Sigmoid colon (tissue), 7 donors: ENCODE results near the gene TMEM185B. TPM values are rescaled to one million over a fixed set of nuclear protein-coding genes. Genes with fewer than 3 reads are reported as not detected.

Source experiments
- DNase-seq: peaks from one replicate; pipeline ENCODE4 v3.0.0-alpha.2; 2019
- H3K27ac ChIP-seq, 4 donors: fragments of 200-600 bp; sonication (generic); one replicate each; pipeline ENCODE4 v1.5.1; 2016 to 2019; ENCODE audit warnings: mild to moderate bottlenecking in 1 of 4
- H3K27me3 ChIP-seq, 3 donors: fragments of 200-600 bp; sonication (generic); one replicate each; pipeline ENCODE4 v1.5.1; 2019; ENCODE audit warnings: mild to moderate bottlenecking in 1 of 3
- H3K36me3 ChIP-seq, 4 donors: fragments of 200-600 bp; sonication (generic); one replicate each; pipeline ENCODE4 v1.5.1; 2016 to 2019
- H3K4me1 ChIP-seq, 4 donors: fragments of 200-600 bp; sonication (generic); one replicate each; pipeline ENCODE4 v1.5.1; 2017 to 2019
- H3K4me3 ChIP-seq, 4 donors: fragments of 200-600 bp; sonication (generic); one replicate each; pipeline ENCODE4 v1.5.1; 2017 to 2019; ENCODE audit warnings: mild to moderate bottlenecking in 2 of 4, moderate library complexity in 1 of 4
- H3K9me3 ChIP-seq, 4 donors: fragments of 200-600 bp in 3 of 4; sonication (generic) in 3 of 4; one replicate each; pipeline versions ENCODE4 v1.5.1 to v1.6.1; 2013 to 2019
- CTCF ChIP-seq, 4 experiments: fragments of 450-650 bp in 3 of 4; fragments of 200-600 bp in 1 of 4; IDR thresholded peaks; one replicate each; pipeline ENCODE4 v1.5.1; 2016 to 2019; ENCODE audit warnings: antibody characterized with exemption in 4 of 4, mild to moderate bottlenecking in 3 of 4, moderate library complexity in 2 of 4
- EP300 ChIP-seq, 4 donors: sonication (generic); formaldehyde crosslinking; IDR thresholded peaks; one replicate each; pipeline ENCODE4 v1.6.1; 2017; ENCODE audit warnings: antibody characterized with exemption in 4 of 4
- POLR2A ChIP-seq, 2 donors: fragments of 450-650 bp; IDR thresholded peaks; one replicate each; pipeline ENCODE4 v1.6.1; 2016; ENCODE audit warnings: antibody characterized with exemption in 2 of 2, mild to moderate bottlenecking in 2 of 2, moderate library complexity in 2 of 2
- POLR2AphosphoS5 ChIP-seq, 4 donors: sonication (generic); formaldehyde crosslinking; IDR thresholded peaks; one replicate each; pipeline ENCODE4 v1.6.1; 2017; ENCODE audit warnings: antibody characterized with exemption in 4 of 4
- WGBS, 2 donors: extraction: QIAGEN DNeasy Blood & Tissue Kit; methylation state at CpG; one replicate each; pipeline ENCODE4 v1.1.7; 2013; 5-methylcytosine and 5-hydroxymethylcytosine counted together
- intact Hi-C: fragments of 100-400 bp; cut with DNase I; formaldehyde crosslinking; loops from one replicate; pipeline ENCODE4 v1.15.1; 2023
- polyA plus RNA-seq, 3 donors: library from polyadenylated mRNA; stranded (reverse); fragments of 200-250 nt; gene quantifications; one replicate each; pipeline ENCODE4 v1.2.3, GENCODE V29; 2013
- total RNA-seq, 4 donors: library from RNA; depleted of rRNA; stranded (reverse); fragments of >200 nt; gene quantifications; one replicate each; pipeline ENCODE4 v1.1.0, GENCODE V29; 2016
- donor health status: healthy with polysubstance abuse.
- donor health status: Bipolar disorder and iron deficiency.
- donor health status: healthy.

The TMEM185B gene
- total and polyA plus RNA-seq, 7 donors = 1.6 to 32.1 (median 16.8) TPM

- Histone ChIP-seq H3K27ac (no peak overlapping the region), H3K27me3 (no peaks in the 10 kb centered on the region), H3K4me1 (peaks cover 0 to 29% (median 26%) of the 10 kb centered on the region in 4 donors), H3K4me3 (no peak overlapping the region), H3K9me3 (no peaks in the 10 kb centered on the region), H3K36me3 (no peaks in the 10 kb centered on the region)
- no peak for DNase-seq
- 96 to 97% methylated on average over 9 of the region's 9 CpGs for WGBS, 2 donors
- no peak for TF ChIP-seq CTCF (IDR thresholded peaks at IDR 0.05)
- TF ChIP-seq POLR2AphosphoS5 (IDR thresholded peaks at IDR 0.05) = no peak
- no peak for TF ChIP-seq POLR2A (IDR thresholded peaks at IDR 0.05)
- no peak for TF ChIP-seq EP300 (IDR thresholded peaks at IDR 0.05)
- intact Hi-C loops = no loop called here
Observed at GRCh38 chr2:120243875-120244553, 20.8 kb upstream of the TMEM185B start.

- H3K4me1 ChIP-seq = peaks cover 0 to 29% (median 28%) of the 10 kb centered on the region in 4 donors
- no peak overlapping the region for H3K27ac ChIP-seq
- H3K9me3 ChIP-seq = no peaks in the 10 kb centered on the region
- intact Hi-C loops = no loop called here
- H3K36me3 ChIP-seq = no peaks in the 10 kb centered on the region
- TF ChIP-seq EP300 (IDR thresholded peaks at IDR 0.05) = no peak
- TF ChIP-seq POLR2AphosphoS5 (IDR thresholded peaks at IDR 0.05) = no peak
- TF ChIP-seq POLR2A (IDR thresholded peaks at IDR 0.05) = no peak
- TF ChIP-seq CTCF (IDR thresholded peaks at IDR 0.05) = no peak
- DNase-seq = no peak
- no peaks in the 10 kb centered on the region for H3K27me3 ChIP-seq
- H3K4me3 ChIP-seq = no peak overlapping the region
- WGBS, 2 donors = 57 to 76% methylated on average over 3 of the region's 3 CpGs
Observed at GRCh38 chr2:120243211-120243610, 20.0 kb upstream of the TMEM185B start.

- Histone ChIP-seq H3K36me3 (no peaks in the 10 kb centered on the region), H3K4me1 (peaks cover 0 to 29% (median 28%) of the 10 kb centered on the region in 4 donors), H3K9me3 (no peaks in the 10 kb centered on the region), H3K27me3 (no peaks in the 10 kb centered on the region), H3K4me3 (no peak overlapping the region), H3K27ac (no peak overlapping the region)
- no peak for DNase-seq
- TF ChIP-seq POLR2AphosphoS5 (IDR thresholded peaks at IDR 0.05) = no peak
- TF ChIP-seq CTCF (IDR thresholded peaks at IDR 0.05) = no peak
- no peak for TF ChIP-seq EP300 (IDR thresholded peaks at IDR 0.05)
- TF ChIP-seq POLR2A (IDR thresholded peaks at IDR 0.05) = no peak
- intact Hi-C loops = no loop called here
- WGBS, 2 donors = 82 to 87% methylated on average over 6 of the region's 6 CpGs
Observed at GRCh38 chr2:120241684-120242083, 18.5 kb upstream of the TMEM185B start.

- H3K36me3 ChIP-seq = no peaks in the 10 kb centered on the region
- no peak for TF ChIP-seq POLR2AphosphoS5 (IDR thresholded peaks at IDR 0.05)
- no peak for TF ChIP-seq CTCF (IDR thresholded peaks at IDR 0.05)
- TF ChIP-seq POLR2A (IDR thresholded peaks at IDR 0.05) = no peak
- no peak for TF ChIP-seq EP300 (IDR thresholded peaks at IDR 0.05)
- intact Hi-C loops = no loop called here
- WGBS, 2 donors = 92 to 93% methylated on average over 10 of the region's 10 CpGs
- no peak overlapping the region for H3K27ac ChIP-seq
- H3K4me3 ChIP-seq = no peak overlapping the region
- no peaks in the 10 kb centered on the region for H3K9me3 ChIP-seq
- no peak for DNase-seq
- H3K27me3 ChIP-seq = no peaks in the 10 kb centered on the region
- peaks cover 0 to 27% (median 26%) of the 10 kb centered on the region in 4 donors for H3K4me1 ChIP-seq
Observed at GRCh38 chr2:120240901-120241429, 17.8 kb upstream of the TMEM185B start.
